Measurements from ENCODE around the gene BACH2. TPM values are rescaled to one million over a fixed set of nuclear protein-coding genes. Genes with fewer than 3 reads are reported as not detected.

BACH2 gene
- polyA plus RNA-seq, 2 of the 4 experiments (the other 2 are of a cell fraction): 0.01 to 0.36 TPM

DNA sequence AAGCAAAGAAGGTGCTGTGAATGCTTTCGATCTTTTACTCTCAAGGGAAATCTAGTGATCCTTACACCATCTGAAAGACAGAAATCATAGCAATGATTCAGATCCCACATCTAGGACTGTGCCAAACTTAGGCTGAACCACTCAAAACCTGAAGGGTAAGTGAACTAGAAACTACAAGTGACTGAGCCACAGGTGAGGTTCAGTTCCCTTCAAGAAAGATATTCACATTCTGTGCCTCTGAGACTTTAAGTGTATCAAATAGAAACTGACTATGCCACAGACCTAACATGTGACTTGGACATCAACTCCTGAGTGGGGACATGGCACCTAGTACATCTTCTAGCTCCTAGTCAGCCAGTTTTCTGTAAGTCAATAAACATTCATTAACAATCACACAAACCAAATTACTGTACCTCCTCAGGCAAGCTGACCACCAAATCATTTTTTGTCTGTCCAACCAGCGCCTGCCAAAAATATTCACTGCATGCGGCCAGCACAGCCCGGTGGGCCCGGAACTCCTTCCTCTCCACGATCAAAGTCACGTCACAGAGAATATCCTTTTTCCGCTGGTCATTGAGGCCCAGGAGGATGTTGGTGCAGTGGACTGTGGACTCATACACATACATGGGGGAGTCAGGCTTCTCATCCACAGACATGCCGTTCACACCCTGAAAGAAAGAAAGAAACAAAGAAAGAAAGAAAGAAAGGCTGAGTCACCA, 288.3 kb downstream of the BACH2 start:
- ATAC-seq (no peak), DNase-seq (ENCODE audit: low read depth in 1 of 2, low spot score in 1 of 2) (no peak), FAIRE-seq (no peak)
- H3K4me3 ChIP-seq: no peak overlapping the region
- TF ChIP-seq HOXA7 (CRISPR knock-in tag; IDR thresholded peaks at IDR 0.05) (no peak), NPAS2 (CRISPR knock-in tag; IDR thresholded peaks at IDR 0.05; ENCODE audit: borderline replicate concordance) (no peak), ESRRA (IDR thresholded peaks at IDR 0.05; ENCODE audit: borderline replicate concordance, low read length) (no peak), PHF8 (IDR thresholded peaks at IDR 0.05; ENCODE audit: borderline replicate concordance, low read depth) (no peak), POLR2AphosphoS2 (conservative IDR thresholded peaks at IDR 0.05; ENCODE audit: low read length) (no peak), SMC3 (IDR thresholded peaks at IDR 0.05) (no peak), ZNF302 (CRISPR knock-in tag; IDR thresholded peaks at IDR 0.05) (no peak)
- 83% methylated on average over 7 of the region's 9 CpGs for WGBS (ENCODE audit: missing lambda C conversion rate)
- H3K27ac ChIP-seq: no peak overlapping the region
- H3K9me3 ChIP-seq: no peaks in the 10 kb centered on the region
- CTCF ChIA-PET: no interaction called here
- POLR2A ChIA-PET: no interaction called here
- no peak overlapping the region for H3K4me2 ChIP-seq
- H3K4me1 ChIP-seq: no peaks in the 10 kb centered on the region

GRCh38 chr6:90005048-90005827, 291.4 kb downstream of the BACH2 start:
- Histone ChIP-seq H3K4me3 (no peak overlapping the region), H3K4me1 (no peaks in the 10 kb centered on the region), H3K4me2 (no peak overlapping the region), H3K9me3 (no peaks in the 10 kb centered on the region), H3K27ac (no peak overlapping the region)
- FAIRE-seq (no peak), DNase-seq (ENCODE audit: low read depth in 1 of 2, low spot score in 1 of 2) (no peak), ATAC-seq (no peak)
- WGBS (ENCODE audit: missing lambda C conversion rate): 63% methylated on average over 9 of the region's 9 CpGs
- ChIA-PET POLR2A (no interaction called here), CTCF (interaction anchor here (1.6 kb wide), 1 partner anchor 388 kb away, joined by 3 read pairs; no protein-coding TSS in a partner anchor)
- TF ChIP-seq CEBPB (IDR thresholded peaks at IDR 0.05) (no peak), KDM1A (IDR thresholded peaks at IDR 0.05; ENCODE audit: low read depth) (no peak), KDM5A (IDR thresholded peaks at IDR 0.05) (no peak), ZSCAN20 (CRISPR knock-in tag; IDR thresholded peaks at IDR 0.05) (no peak), BCL3 (IDR thresholded peaks at IDR 0.05) (no peak), GATA3 (IDR thresholded peaks at IDR 0.05; ENCODE audit: borderline replicate concordance) (no peak), EP300 (IDR thresholded peaks at IDR 0.05) (no peak), JUNB (IDR thresholded peaks at IDR 0.05) (no peak), ELK1 (IDR thresholded peaks at IDR 0.05; ENCODE audit: low read depth, low read length) (no peak), RAD21 (conservative IDR thresholded peaks at IDR 0.05 in 1 of 2, IDR thresholded peaks at IDR 0.05 in 1 of 2) (no peak), PBX3 (IDR thresholded peaks at IDR 0.05) (no peak), NPAS2 (CRISPR knock-in tag; IDR thresholded peaks at IDR 0.05; ENCODE audit: borderline replicate concordance) (no peak), JUN (IDR thresholded peaks at IDR 0.05) (no peak), MYC (IDR thresholded peaks at IDR 0.05; ENCODE audit: borderline replicate concordance, low read length) (no peak)
- TF ChIP-seq, protein P1, sequence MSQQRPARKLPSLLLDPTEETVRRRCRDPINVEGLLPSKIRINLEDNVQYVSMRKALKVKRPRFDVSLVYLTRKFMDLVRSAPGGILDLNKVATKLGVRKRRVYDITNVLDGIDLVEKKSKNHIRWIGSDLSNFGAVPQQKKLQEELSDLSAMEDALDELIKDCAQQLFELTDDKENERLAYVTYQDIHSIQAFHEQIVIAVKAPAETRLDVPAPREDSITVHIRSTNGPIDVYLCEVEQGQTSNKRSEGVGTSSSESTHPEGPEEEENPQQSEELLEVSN (IDR thresholded peaks at IDR 0.05; ENCODE audit: borderline replicate concordance, low read depth): no peak
